CD4-positive, CD25-positive, alpha-beta regulatory T cell (primary cell): ENCODE measurements around the gene YY1AP1. TPM values are rescaled to one million over a fixed set of nuclear protein-coding genes. Genes with fewer than 3 reads are reported as not detected.
"Not testable (repeated sequence)": the region's sequence is repeated elsewhere in the genome, so short reads cannot be mapped to it uniquely, and the experiment has no call there.

Experiments
- ATAC-seq, 2 donors: fragments of 150-1000 bp; cut with Tn5 transposase; one replicate each; pipeline ENCODE4 v1.10.0; 2021; ENCODE audit warnings: low read depth in 2 of 2, moderate number of reproducible peaks in 2 of 2, moderate library complexity in 1 of 2
- DNase-seq, 3 donors: peaks; one replicate each; pipeline versions ENCODE4 v3.0.0 to v3.0.0-alpha.2; 2012 to 2022; ENCODE audit warnings: mixed read lengths in 1 of 3
- H3K27ac ChIP-seq: one replicate; pipeline ENCODE4 v1.7.0; 2013; ENCODE audit warnings: mild to moderate bottlenecking, low read length; ENCODE audit not compliant: insufficient read depth, poor library complexity, severe bottlenecking
- H3K27me3 ChIP-seq: one replicate; pipeline ENCODE4 v1.7.0; 2013; ENCODE audit warnings: low read length; ENCODE audit not compliant: control insufficient read depth, insufficient read depth
- H3K36me3 ChIP-seq: one replicate; pipeline ENCODE4 v1.7.0; 2013; ENCODE audit warnings: mild to moderate bottlenecking, low read length, moderate library complexity; ENCODE audit not compliant: control insufficient read depth, insufficient read depth
- H3K4me1 ChIP-seq: 2 replicates; pipeline ENCODE4 v1.7.0; 2013; ENCODE audit warnings: mild to moderate bottlenecking, low read length; ENCODE audit not compliant: insufficient read depth, control insufficient read depth, poor library complexity, severe bottlenecking
- H3K4me3 ChIP-seq: one replicate; pipeline ENCODE4 v1.7.0; 2013; ENCODE audit warnings: low read depth, mild to moderate bottlenecking, low read length, moderate library complexity
- H3K9me3 ChIP-seq, 2 experiments: 1 replicate in 1 of 2; 2 replicates in 1 of 2; pipeline ENCODE4 v1.7.0; 2013; ENCODE audit warnings: low read length in 2 of 2, mild to moderate bottlenecking in 1 of 2, moderate library complexity in 1 of 2; ENCODE audit not compliant: control insufficient read depth in 2 of 2
- H3K27ac Mint-ChIP-seq, 3 donors: one replicate each; pipeline ENCODE4 v1.8.0; 2020 to 2022; ENCODE audit warnings: mild to moderate bottlenecking in 3 of 3, mixed read lengths in 3 of 3, moderate library complexity in 2 of 3
- H3K27me3 Mint-ChIP-seq: one replicate; pipeline ENCODE4 v1.8.0; 2022; ENCODE audit warnings: mild to moderate bottlenecking, mixed read lengths
- H3K36me3 Mint-ChIP-seq: one replicate; pipeline ENCODE4 v1.8.0; 2020; ENCODE audit warnings: mixed read lengths
- H3K4me1 Mint-ChIP-seq, 4 donors: one replicate each; pipeline ENCODE4 v1.8.0; 2020 to 2022; ENCODE audit warnings: mixed read lengths in 4 of 4, mild to moderate bottlenecking in 1 of 4
- H3K4me3 Mint-ChIP-seq, 4 donors: one replicate each; pipeline ENCODE4 v1.8.0; 2020 to 2022; ENCODE audit warnings: mild to moderate bottlenecking in 4 of 4, mixed read lengths in 4 of 4, moderate library complexity in 3 of 4
- H3K9me3 Mint-ChIP-seq, 7 donors: one replicate each; pipeline ENCODE4 v1.8.0; 2020 to 2022; ENCODE audit warnings: mixed read lengths in 7 of 7, mild to moderate bottlenecking in 3 of 7, moderate library complexity in 2 of 7
- polyA plus RNA-seq, 4 donors: library from polyadenylated mRNA; unstranded; fragments of 300-500 nt; fragmentation: Illumina TruSeq; gene quantifications; one replicate each; pipeline ENCODE4 v1.2.3, GENCODE V29; 2021
- total RNA-seq: library from RNA; stranded (reverse); gene quantifications from one replicate; pipeline ENCODE4 v1.2.3, GENCODE V29; 2022

YY1AP1 gene, protein sequence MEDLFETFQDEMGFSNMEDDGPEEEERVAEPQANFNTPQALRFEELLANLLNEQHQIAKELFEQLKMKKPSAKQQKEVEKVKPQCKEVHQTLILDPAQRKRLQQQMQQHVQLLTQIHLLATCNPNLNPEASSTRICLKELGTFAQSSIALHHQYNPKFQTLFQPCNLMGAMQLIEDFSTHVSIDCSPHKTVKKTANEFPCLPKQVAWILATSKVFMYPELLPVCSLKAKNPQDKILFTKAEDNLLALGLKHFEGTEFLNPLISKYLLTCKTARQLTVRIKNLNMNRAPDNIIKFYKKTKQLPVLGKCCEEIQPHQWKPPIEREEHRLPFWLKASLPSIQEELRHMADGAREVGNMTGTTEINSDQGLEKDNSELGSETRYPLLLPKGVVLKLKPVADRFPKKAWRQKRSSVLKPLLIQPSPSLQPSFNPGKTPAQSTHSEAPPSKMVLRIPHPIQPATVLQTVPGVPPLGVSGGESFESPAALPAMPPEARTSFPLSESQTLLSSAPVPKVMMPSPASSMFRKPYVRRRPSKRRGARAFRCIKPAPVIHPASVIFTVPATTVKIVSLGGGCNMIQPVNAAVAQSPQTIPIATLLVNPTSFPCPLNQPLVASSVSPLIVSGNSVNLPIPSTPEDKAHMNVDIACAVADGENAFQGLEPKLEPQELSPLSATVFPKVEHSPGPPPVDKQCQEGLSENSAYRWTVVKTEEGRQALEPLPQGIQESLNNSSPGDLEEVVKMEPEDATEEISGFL
- total RNA-seq: 96.5 TPM
- 10 to 100 TPM; 39.2 to 46.9 (median 43.3) TPM for polyA plus RNA-seq

- no peaks in the 10 kb centered on the region for H3K27me3 Mint-ChIP-seq
- H3K4me3 ChIP-seq: peak within 1 kb of the TSS; percentile 93
- peaks cover 8% of the 10 kb centered on the region for H3K36me3 ChIP-seq
- peak within 1 kb of the TSS; percentile 93 to 98 (median 94) for H3K27ac Mint-ChIP-seq
- H3K27me3 ChIP-seq: no peaks in the 10 kb centered on the region
- ATAC-seq (peak; percentile 89 to 91), DNase-seq (peak; percentile 84 to 95 (median 94))
- H3K4me3 Mint-ChIP-seq: peak within 1 kb of the TSS; percentile 97 to 99 (median 98)
- H3K9me3 Mint-ChIP-seq: peaks cover 0 to 1% (median 0%) of the 10 kb centered on the region in 7 donors
- H3K4me1 Mint-ChIP-seq: peaks cover 23 to 75% (median 55%) of the 10 kb centered on the region in 4 donors
- H3K4me1 ChIP-seq: peaks cover 50% of the 10 kb centered on the region
- H3K27ac ChIP-seq: peak within 1 kb of the TSS; percentile 86
- peaks cover 19% of the 10 kb centered on the region for H3K36me3 Mint-ChIP-seq
- H3K9me3 ChIP-seq: no peaks in the 10 kb centered on the region
Measured at GRCh38 chr1:155688324-155689080, at the start of gene YY1AP1. YY1AP1 (minus strand) TSS chr1:155688774; CDS start chr1:155680436, 8,338 bp downstream.

DNA sequence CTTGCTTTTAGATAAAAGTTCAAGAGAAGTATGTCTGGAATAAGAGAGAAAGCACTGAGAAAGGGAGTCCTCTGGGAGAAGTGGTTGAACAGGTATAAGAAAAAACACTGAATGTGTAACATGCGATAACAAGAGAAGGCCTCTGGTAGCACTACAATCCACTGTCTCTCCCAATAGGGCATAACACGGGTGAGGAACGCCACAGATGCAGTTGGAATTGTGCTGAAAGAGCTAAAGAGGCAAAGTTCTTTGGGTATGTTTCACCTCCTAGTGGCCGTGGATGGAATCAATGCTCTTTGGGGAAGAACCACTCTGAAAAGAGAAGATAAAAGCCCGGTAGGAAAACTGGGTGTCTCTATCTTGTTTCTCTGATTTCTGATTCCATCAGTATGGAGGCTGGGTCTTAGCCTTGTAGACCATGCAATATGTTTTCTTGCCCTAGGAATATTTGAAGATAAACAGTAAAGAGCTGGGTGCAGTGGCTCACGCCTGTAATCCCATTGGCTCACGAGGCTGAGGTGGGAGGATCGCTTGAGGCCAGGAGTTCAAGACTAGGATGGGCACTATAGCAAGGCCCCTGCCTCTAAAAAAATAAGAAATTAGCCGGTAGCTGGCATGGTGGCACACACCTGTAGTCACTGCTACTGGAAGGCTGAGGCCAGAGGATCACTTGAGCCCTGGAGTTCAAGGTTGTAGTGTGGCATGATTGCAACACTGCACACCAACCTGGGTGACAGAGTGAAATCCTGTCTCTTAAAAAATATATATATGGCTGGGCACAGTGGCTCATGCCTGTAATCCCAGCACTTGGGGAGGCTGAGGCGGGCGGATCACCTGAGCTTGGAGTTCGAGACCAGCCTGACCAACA, 40.7 kb upstream of the YY1AP1 start:
- Mint-ChIP-seq H3K4me1 (peaks cover 0 to 3% (median 0%) of the 10 kb centered on the region in 4 donors), H3K9me3 (no peaks in the 10 kb centered on the region), H3K27ac (no peak overlapping the region), H3K36me3 (peaks cover 12% of the 10 kb centered on the region), H3K4me3 (no peak overlapping the region), H3K27me3 (no peaks in the 10 kb centered on the region)
- Histone ChIP-seq H3K36me3 (peaks cover 52% of the 10 kb centered on the region), H3K27me3 (no peaks in the 10 kb centered on the region), H3K27ac (no peak overlapping the region), H3K9me3 (no peaks in the 10 kb centered on the region), H3K4me1 (no peaks in the 10 kb centered on the region), H3K4me3 (no peak overlapping the region)
- ATAC-seq (peak in 1 of 2 donors; percentile 42), DNase-seq (peak in 2 of 3 donors; percentile 19 to 49)

DNA sequence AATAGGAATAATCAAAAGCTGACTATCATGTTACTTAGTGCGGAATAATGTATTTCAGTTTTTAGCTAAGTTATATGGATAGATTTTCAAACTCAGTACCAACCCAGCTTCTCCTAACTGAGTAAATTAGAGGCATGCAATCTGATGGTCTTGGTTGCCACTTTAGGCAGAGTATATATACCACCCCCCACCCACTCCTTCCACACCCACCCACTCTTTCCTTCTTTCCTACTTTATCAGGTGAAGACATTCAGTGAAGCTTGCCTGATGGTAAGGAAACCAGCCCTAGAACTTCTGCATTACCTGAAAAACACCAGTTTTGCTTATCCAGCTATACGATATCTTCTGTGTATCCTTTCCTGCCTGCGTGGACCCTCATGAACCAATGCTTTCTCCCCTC, 36.6 kb upstream of the YY1AP1 start:
- H3K4me3 ChIP-seq: no peak overlapping the region

GRCh38 chr1:155719703-155720102, 31.1 kb upstream of the YY1AP1 start:
- H3K4me3 Mint-ChIP-seq: no peak overlapping the region
- Histone ChIP-seq H3K27me3 (no peaks in the 10 kb centered on the region), H3K36me3 (peaks cover 15% of the 10 kb centered on the region), H3K4me3 (no peak overlapping the region), H3K9me3 (no peaks in the 10 kb centered on the region), H3K4me1 (peaks cover 5% of the 10 kb centered on the region), H3K27ac (no peak overlapping the region)
- ATAC-seq (no peak), DNase-seq (no peak)
- H3K4me1 Mint-ChIP-seq: peaks cover 15 to 17% (median 16%) of the 10 kb centered on the region in 4 donors
- H3K9me3 Mint-ChIP-seq: no peaks in the 10 kb centered on the region
- peak overlapping the region in 1 of 3 donors; percentile 71 for H3K27ac Mint-ChIP-seq
- no peaks in the 10 kb centered on the region for H3K27me3 Mint-ChIP-seq
- peaks cover 8% of the 10 kb centered on the region for H3K36me3 Mint-ChIP-seq

More for the DNA sequence above, 36.6 kb upstream of the YY1AP1 start:
- no peaks in the 10 kb centered on the region for H3K9me3 ChIP-seq
- ATAC-seq: no peak
- no peak overlapping the region for H3K4me3 Mint-ChIP-seq
- no peaks in the 10 kb centered on the region for H3K27me3 ChIP-seq
- no peaks in the 10 kb centered on the region for H3K4me1 ChIP-seq
- peaks cover 0 to 3% (median 0%) of the 10 kb centered on the region in 4 donors for H3K4me1 Mint-ChIP-seq
- no peaks in the 10 kb centered on the region for H3K9me3 Mint-ChIP-seq
- no peak for DNase-seq
- no peak overlapping the region for H3K27ac ChIP-seq
- H3K36me3 ChIP-seq: peaks cover 30% of the 10 kb centered on the region
- H3K27me3 Mint-ChIP-seq: no peaks in the 10 kb centered on the region
- no peak overlapping the region for H3K27ac Mint-ChIP-seq
- H3K36me3 Mint-ChIP-seq: peaks cover 9% of the 10 kb centered on the region

GRCh38 chr1:155718524-155719115, 30.0 kb upstream of the YY1AP1 start:
- DNase-seq, ATAC-seq, H3K27me3 ChIP-seq, H3K9me3 Mint-ChIP-seq, H3K27me3 Mint-ChIP-seq, H3K9me3 ChIP-seq, H3K4me1 ChIP-seq, H3K4me3 Mint-ChIP-seq, H3K4me3 ChIP-seq, H3K27ac ChIP-seq: not testable (repeated sequence)
- Mint-ChIP-seq H3K4me1 (peaks cover 15 to 21% (median 18%) of the 10 kb centered on the region in 4 donors), H3K27ac (peak overlapping the region in 1 of 3 donors; percentile 89), H3K36me3 (peaks cover 12% of the 10 kb centered on the region)
- H3K36me3 ChIP-seq: peaks cover 18% of the 10 kb centered on the region

DNA sequence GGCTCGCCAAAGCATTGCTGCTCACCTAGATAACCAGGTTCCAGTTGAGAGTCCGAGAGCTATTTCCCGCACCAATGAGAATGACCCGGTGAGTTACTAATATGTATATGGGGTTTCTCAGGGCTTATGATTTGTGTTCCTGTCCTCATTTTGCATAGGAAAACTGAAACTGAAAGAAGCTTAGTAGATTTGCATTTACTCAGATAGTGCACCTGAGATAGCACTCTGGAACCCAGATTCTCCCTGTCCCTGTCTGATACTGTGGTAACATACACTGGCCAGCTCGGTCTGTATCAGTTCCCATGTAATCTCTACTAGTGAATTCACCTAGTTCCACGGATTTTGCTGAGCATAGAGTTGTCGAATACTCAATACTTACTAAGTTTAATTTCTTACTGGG, 28.5 kb upstream of the YY1AP1 start:
- H3K27me3 ChIP-seq: no peaks in the 10 kb centered on the region
- no peaks in the 10 kb centered on the region for H3K9me3 ChIP-seq
- H3K27ac ChIP-seq: no peak overlapping the region
- H3K27ac Mint-ChIP-seq: peak overlapping the region in 2 of 3 donors; percentile 75 to 78
- no peaks in the 10 kb centered on the region for H3K27me3 Mint-ChIP-seq
- H3K4me3 Mint-ChIP-seq: no peak overlapping the region
- peaks cover 0 to 1% (median 0%) of the 10 kb centered on the region in 7 donors for H3K9me3 Mint-ChIP-seq
- peaks cover 5% of the 10 kb centered on the region for H3K4me1 ChIP-seq
- H3K4me3 ChIP-seq: peak overlapping the region; percentile 35
- H3K36me3 ChIP-seq: peaks cover 17% of the 10 kb centered on the region
- ATAC-seq (peak in 1 of 2 donors; percentile 39), DNase-seq (peak in 1 of 3 donors; percentile 42)
- H3K36me3 Mint-ChIP-seq: peaks cover 18% of the 10 kb centered on the region
- peaks cover 15 to 25% (median 21%) of the 10 kb centered on the region in 4 donors for H3K4me1 Mint-ChIP-seq
